ENCODE results near the gene NT5C1A.

NT5C1A gene

GRCh38 chr1:39671793-39672550 is at the start of gene NT5C1A:
TSS of gene NT5C1A (minus strand) at chr1:39672107. CDS start at chr1:39672038, 69 bp downstream.
- ATAC-seq (peak; percentile 5), DNase-seq (peak; percentile 42)

GRCh38 chr1:39721664-39722063 is 49.8 kb upstream of the NT5C1A start:
- DNase-seq (no peak), ATAC-seq (no peak)

- ATAC-seq (peak; percentile 55), DNase-seq (no peak)
These were observed 48.4 kb upstream of the NT5C1A start for GRCh38 chr1:39720094-39720999.

GRCh38 chr1:39717809-39718208 is 45.9 kb upstream of the NT5C1A start:
- DNase-seq: no peak
- no peak for ATAC-seq

GRCh38 chr1:39713557-39713956 is 41.6 kb upstream of the NT5C1A start:
- ATAC-seq: no peak
- no peak for DNase-seq

GRCh38 chr1:39711966-39712340 is 40.0 kb upstream of the NT5C1A start:
- DNase-seq (no peak), ATAC-seq (no peak)

GRCh38 chr1:39711104-39711965 is 39.4 kb upstream of the NT5C1A start:
- ATAC-seq (no peak), DNase-seq (no peak)

- no peak for ATAC-seq
These were observed 35.6 kb upstream of the NT5C1A start for GRCh38 chr1:39707506-39707905.

GRCh38 chr1:39704757-39705156 is 32.9 kb upstream of the NT5C1A start:
- no peak for DNase-seq
- no peak for ATAC-seq

More at GRCh38 chr1:39707506-39707905, 35.6 kb upstream of the NT5C1A start:
- DNase-seq: no peak

GRCh38 chr1:39701049-39701439 is 29.1 kb upstream of the NT5C1A start:
- no peak for ATAC-seq
- DNase-seq: no peak

GRCh38 chr1:39700348-39700747 is 28.4 kb upstream of the NT5C1A start:
- ATAC-seq: no peak

GRCh38 chr1:39699419-39699818 is 27.5 kb upstream of the NT5C1A start:
- DNase-seq: no peak
- ATAC-seq: no peak

More at GRCh38 chr1:39700348-39700747, 28.4 kb upstream of the NT5C1A start:
- DNase-seq: no peak

GRCh38 chr1:39698568-39698967 is 26.7 kb upstream of the NT5C1A start:
- ATAC-seq: no peak
- DNase-seq: no peak

GRCh38 chr1:39696448-39696847 is 24.5 kb upstream of the NT5C1A start:
- no peak for ATAC-seq
- DNase-seq: no peak

- ATAC-seq (no peak), DNase-seq (no peak)
These were observed 23.1 kb upstream of the NT5C1A start for GRCh38 chr1:39695016-39695415.

- DNase-seq (peak; percentile 16), ATAC-seq (peak; percentile 22)
These were observed 22.1 kb upstream of the NT5C1A start for GRCh38 chr1:39694026-39694425.

GRCh38 chr1:39692152-39693074 is 20.5 kb upstream of the NT5C1A start:
- peak; percentile 18 for DNase-seq
- no peak for ATAC-seq

GRCh38 chr1:39691383-39692151 is 19.7 kb upstream of the NT5C1A start, which contains the start of gene HPCAL4:
TSS of gene HPCAL4 (minus strand) at chr1:39691433. CDS start at chr1:39684603, 6,830 bp downstream.
- peak; percentile 93 for ATAC-seq
- DNase-seq: peak; percentile 91

GRCh38 chr1:39690794-39691382 is 19.0 kb upstream of the NT5C1A start:
- no peak for ATAC-seq
- DNase-seq: no peak

GRCh38 chr1:39690225-39690624 is 18.3 kb upstream of the NT5C1A start:
- DNase-seq: no peak
- ATAC-seq: no peak

Data from stimulated activated naive CD8-positive, alpha-beta T cell treated with anti-CD3 and anti-CD28 coated beads, Interleukin-15, Interleukin-2, amounts not matched to agents 100 U/mL and 50 U/mL, for 24 hours (primary cell).